Sigmoid colon (tissue), 4 donors: Measurements from ENCODE around the gene PIM1.

Source experiments
- EP300 ChIP-seq, 4 donors: sonication (generic); formaldehyde crosslinking; IDR thresholded peaks; one replicate each; pipeline ENCODE4 v1.6.1; 2017; ENCODE audit warnings: antibody characterized with exemption in 4 of 4
- POLR2A ChIP-seq, 2 donors: fragments of 450-650 bp; IDR thresholded peaks; one replicate each; pipeline ENCODE4 v1.6.1; 2016; ENCODE audit warnings: antibody characterized with exemption in 2 of 2, mild to moderate bottlenecking in 2 of 2, moderate library complexity in 2 of 2
- POLR2AphosphoS5 ChIP-seq, 4 donors: sonication (generic); formaldehyde crosslinking; IDR thresholded peaks; one replicate each; pipeline ENCODE4 v1.6.1; 2017; ENCODE audit warnings: antibody characterized with exemption in 4 of 4
- TF ChIP-seq, protein P1 (sequence below), 4 experiments: fragments of 450-650 bp in 3 of 4; fragments of 200-600 bp in 1 of 4; IDR thresholded peaks; one replicate each; pipeline ENCODE4 v1.5.1; 2016 to 2019; ENCODE audit warnings: antibody characterized with exemption in 4 of 4, mild to moderate bottlenecking in 3 of 4, moderate library complexity in 2 of 4

DNA sequence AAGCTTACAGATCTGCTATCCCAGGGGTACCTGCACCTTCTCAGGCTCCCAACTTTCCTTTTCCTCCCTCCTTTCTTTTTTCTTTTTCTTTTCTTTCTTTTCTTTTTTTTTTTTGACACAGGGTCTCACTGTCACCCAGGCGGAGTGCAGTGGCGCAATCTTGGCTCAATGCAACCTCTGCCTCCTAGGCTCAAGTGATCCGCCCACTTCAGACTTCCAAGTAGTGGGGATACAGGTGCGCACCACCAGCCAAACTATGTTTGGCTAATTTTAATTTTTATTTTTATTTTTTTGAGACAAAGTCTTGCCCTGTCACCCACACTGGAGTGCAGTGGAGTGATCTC lies 36.0 kb downstream of the PIM1 start:
- TF ChIP-seq, protein P1, sequence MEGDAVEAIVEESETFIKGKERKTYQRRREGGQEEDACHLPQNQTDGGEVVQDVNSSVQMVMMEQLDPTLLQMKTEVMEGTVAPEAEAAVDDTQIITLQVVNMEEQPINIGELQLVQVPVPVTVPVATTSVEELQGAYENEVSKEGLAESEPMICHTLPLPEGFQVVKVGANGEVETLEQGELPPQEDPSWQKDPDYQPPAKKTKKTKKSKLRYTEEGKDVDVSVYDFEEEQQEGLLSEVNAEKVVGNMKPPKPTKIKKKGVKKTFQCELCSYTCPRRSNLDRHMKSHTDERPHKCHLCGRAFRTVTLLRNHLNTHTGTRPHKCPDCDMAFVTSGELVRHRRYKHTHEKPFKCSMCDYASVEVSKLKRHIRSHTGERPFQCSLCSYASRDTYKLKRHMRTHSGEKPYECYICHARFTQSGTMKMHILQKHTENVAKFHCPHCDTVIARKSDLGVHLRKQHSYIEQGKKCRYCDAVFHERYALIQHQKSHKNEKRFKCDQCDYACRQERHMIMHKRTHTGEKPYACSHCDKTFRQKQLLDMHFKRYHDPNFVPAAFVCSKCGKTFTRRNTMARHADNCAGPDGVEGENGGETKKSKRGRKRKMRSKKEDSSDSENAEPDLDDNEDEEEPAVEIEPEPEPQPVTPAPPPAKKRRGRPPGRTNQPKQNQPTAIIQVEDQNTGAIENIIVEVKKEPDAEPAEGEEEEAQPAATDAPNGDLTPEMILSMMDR (IDR thresholded peaks at IDR 0.05): no peak
- TF ChIP-seq EP300 (IDR thresholded peaks at IDR 0.05): no peak
- no peak for TF ChIP-seq POLR2AphosphoS5 (IDR thresholded peaks at IDR 0.05)
- TF ChIP-seq POLR2A (IDR thresholded peaks at IDR 0.05): no peak
